HEK293T (cell line): ENCODE data around the gene CELSR2.

ENCODE experiments used
- ARNT ChIP-seq: fragments of 450-650 bp; IDR thresholded peaks from 2 replicates; pipeline ENCODE4 v1.6.1; 2017; ENCODE audit warnings: mild to moderate bottlenecking
- BHLHE40 ChIP-seq: fragments of 450-650 bp; IDR thresholded peaks from 2 replicates; pipeline ENCODE4 v1.6.1; 2016; ENCODE audit warnings: mild to moderate bottlenecking, moderate library complexity, borderline replicate concordance
- CTBP1 ChIP-seq: fragments of 450-650 bp; IDR thresholded peaks from 2 replicates; pipeline ENCODE4 v1.6.1; 2016; ENCODE audit warnings: borderline replicate concordance
- FOXA1 ChIP-seq: fragments of 450-650 bp; IDR thresholded peaks from 2 replicates; pipeline ENCODE4 v1.6.1; 2016; ENCODE audit warnings: mild to moderate bottlenecking
- FOXM1 ChIP-seq: fragments of 450-650 bp; IDR thresholded peaks from 2 replicates; pipeline ENCODE4 v1.6.1; 2017; ENCODE audit warnings: mild to moderate bottlenecking, borderline replicate concordance
- L3MBTL2 ChIP-seq: fragments of 450-650 bp; conservative IDR thresholded peaks from 2 replicates; pipeline ENCODE4 v1.6.1; 2016; ENCODE audit warnings: mild to moderate bottlenecking
- NFRKB ChIP-seq: fragments of 450-650 bp; IDR thresholded peaks from 2 replicates; pipeline ENCODE4 v1.6.1; 2016; ENCODE audit warnings: mild to moderate bottlenecking, moderate library complexity
- PKNOX1 ChIP-seq: fragments of 450-650 bp; IDR thresholded peaks from 2 replicates; pipeline ENCODE4 v1.6.1; 2016
- SP1 ChIP-seq: fragments of 450-650 bp; IDR thresholded peaks from 2 replicates; pipeline ENCODE4 v1.6.1; 2017
- SUZ12 ChIP-seq: fragments of 450-650 bp; IDR thresholded peaks from 2 replicates; pipeline ENCODE4 v1.6.1; 2016; ENCODE audit warnings: mild to moderate bottlenecking
- ZNF384 ChIP-seq: fragments of 450-650 bp; IDR thresholded peaks from 2 replicates; pipeline ENCODE4 v1.6.1; 2016

GRCh38 chr1:109281680-109282496 is 32.5 kb downstream of the CELSR2 start:
- no peak for TF ChIP-seq NFRKB
- TF ChIP-seq ZNF384: no peak
- no peak for TF ChIP-seq SP1
- TF ChIP-seq L3MBTL2: no peak
- TF ChIP-seq BHLHE40: no peak
- no peak for TF ChIP-seq PKNOX1
- no peak for TF ChIP-seq FOXA1
- TF ChIP-seq ARNT: no peak
- no peak for TF ChIP-seq FOXM1
- no peak for TF ChIP-seq SUZ12
- no peak for TF ChIP-seq CTBP1
